GM21786 (cell line): ENCODE results near the gene TRIP13.
"Not testable (repeated sequence)": the region's sequence is repeated elsewhere in the genome, so short reads cannot be mapped to it uniquely, and the experiment has no call there.

Source experiments
- ATAC-seq: cut with Tn5 transposase; IDR thresholded peaks from one replicate; pipeline ENCODE4 v1.9.1; 2021; ENCODE audit not compliant: unreplicated experiment

Gene TRIP13, protein sequence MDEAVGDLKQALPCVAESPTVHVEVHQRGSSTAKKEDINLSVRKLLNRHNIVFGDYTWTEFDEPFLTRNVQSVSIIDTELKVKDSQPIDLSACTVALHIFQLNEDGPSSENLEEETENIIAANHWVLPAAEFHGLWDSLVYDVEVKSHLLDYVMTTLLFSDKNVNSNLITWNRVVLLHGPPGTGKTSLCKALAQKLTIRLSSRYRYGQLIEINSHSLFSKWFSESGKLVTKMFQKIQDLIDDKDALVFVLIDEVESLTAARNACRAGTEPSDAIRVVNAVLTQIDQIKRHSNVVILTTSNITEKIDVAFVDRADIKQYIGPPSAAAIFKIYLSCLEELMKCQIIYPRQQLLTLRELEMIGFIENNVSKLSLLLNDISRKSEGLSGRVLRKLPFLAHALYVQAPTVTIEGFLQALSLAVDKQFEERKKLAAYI

DNA sequence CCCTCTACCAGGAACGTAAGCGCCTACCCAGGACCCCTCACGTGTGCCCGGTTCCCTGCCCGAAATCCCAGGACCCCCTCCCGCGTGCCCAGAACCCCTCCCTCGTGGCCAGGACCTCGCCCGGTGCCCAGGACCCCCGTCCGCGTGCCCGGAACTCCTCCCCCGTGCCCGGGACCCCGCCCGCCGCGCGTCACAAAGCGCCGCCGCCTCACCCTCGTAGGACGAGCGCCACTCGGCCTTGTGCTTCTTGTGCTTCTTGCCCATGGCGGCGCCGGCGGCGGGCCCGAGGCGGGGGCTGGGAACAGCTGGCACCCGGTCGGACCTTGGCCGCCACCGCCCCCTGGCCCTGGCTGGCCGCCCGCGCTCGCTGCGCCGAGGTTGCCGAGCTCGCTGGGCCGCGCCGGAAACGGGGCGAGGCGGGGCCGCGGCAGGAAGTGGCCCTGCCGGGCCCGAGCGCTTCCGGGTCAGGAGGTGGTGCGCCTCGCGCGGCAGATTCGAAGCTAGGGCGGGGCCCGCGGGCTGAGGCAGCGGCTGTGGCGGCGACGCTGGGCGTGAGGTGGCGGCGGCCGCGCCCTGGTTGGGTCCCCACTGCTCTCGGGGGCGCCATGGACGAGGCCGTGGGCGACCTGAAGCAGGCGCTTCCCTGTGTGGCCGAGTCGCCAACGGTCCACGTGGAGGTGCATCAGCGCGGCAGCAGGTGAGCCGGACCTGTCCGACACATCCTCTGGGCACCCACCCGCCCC is at the start of gene TRIP13, which contains the start of gene BRD9:
TRIP13 (plus strand) TSS at position 491 of the 743 bp plus-strand sequence; CDS start at position 606, 115 bp downstream.
BRD9 (minus strand) TSS at position 408 of the 743 bp plus-strand sequence; CDS start at position 264, 144 bp downstream.
- ATAC-seq: peak; percentile 97

DNA sequence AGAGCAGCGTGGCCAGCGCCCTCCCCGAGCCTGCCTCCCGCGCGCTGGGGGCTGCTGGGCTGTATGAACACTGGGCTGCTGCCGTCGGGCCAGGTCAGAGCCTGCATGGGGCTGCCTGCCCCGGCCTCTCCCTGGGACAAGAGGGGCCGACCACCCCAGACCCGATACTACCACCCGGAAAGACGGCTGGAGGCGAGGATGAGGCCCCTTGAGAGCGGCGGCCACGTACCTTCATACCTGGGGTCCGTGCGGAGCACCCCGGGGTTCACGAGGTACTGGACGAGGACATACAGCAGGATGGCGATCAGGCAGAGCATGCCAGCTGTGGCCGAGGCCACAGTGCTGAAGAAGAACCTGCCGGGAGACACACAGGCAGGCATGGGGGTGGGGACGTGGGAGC is 49.3 kb upstream of the TRIP13 start:
- ATAC-seq: not testable (repeated sequence)

DNA sequence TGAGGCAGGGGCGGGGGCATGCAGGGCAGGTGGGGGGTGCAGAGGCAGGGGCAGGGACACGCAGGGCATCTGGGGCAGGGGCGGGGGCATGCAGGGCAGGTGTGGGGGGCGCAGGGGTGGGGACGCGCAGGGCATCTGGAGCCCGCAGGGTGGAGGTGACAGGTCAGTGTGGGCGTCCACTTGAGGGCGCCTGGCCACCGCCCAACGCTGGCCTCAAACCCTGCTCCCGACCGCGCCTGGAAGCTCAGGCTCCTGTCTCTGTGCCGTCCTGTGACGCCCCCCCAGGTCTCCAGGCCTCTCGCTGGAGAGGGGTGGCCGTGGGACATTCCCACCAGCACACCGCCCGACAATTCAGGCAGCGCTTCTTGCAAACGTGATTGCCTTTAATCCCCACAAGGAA is 48.8 kb upstream of the TRIP13 start:
- not testable (repeated sequence) for ATAC-seq

DNA sequence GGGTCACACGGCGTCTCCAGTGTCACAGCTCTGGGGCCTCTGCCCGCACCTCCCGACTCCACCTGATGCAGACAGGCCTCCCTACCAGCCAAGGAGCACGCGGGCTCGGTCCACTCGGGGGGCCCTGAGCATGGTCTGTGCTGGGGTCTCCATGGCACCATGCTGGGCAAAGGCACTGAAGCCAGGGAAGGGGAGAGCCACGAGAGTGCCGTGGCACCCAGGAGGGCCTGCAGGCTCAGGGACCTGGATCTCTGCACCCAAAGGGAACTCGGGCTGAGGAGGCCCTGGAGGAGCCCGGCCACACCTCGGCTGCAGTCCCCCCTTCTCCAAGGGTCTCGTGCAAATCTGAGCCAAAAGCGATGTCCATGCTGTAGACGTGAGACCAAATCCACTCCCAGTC is 48.3 kb upstream of the TRIP13 start:
- not testable (repeated sequence) for ATAC-seq

DNA sequence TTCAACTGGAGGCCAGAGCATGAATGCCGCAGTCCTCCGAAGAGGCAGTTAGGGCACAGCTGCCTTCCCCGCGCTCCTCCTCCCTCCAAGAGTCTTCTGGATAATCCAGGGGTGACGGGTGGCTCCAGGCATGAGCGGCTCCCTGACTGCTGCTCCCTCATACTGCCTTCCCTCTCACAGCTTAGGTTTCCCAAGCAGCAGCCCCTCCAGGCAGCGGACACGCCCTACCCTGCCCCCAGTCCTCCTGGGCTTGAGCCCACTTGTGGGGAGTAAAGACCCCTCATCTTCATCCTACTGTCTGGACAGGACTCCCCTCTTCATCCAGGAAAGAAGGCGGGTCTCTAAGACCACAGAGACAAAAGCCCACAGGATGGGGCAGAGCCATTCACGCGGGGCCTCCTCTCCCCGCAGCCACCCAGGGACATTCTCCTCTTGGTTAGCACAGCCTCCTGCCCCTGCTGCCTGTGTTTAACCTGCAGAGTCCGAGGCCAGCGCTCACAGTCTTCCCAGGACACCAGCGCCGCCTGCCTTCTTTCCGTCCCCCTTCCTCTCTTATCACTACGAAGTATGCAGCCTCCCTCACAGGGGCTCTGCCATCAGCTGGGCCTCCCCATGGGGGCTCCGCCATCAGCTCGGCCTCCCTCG is 47.5 kb upstream of the TRIP13 start:
- not testable (repeated sequence) for ATAC-seq

DNA sequence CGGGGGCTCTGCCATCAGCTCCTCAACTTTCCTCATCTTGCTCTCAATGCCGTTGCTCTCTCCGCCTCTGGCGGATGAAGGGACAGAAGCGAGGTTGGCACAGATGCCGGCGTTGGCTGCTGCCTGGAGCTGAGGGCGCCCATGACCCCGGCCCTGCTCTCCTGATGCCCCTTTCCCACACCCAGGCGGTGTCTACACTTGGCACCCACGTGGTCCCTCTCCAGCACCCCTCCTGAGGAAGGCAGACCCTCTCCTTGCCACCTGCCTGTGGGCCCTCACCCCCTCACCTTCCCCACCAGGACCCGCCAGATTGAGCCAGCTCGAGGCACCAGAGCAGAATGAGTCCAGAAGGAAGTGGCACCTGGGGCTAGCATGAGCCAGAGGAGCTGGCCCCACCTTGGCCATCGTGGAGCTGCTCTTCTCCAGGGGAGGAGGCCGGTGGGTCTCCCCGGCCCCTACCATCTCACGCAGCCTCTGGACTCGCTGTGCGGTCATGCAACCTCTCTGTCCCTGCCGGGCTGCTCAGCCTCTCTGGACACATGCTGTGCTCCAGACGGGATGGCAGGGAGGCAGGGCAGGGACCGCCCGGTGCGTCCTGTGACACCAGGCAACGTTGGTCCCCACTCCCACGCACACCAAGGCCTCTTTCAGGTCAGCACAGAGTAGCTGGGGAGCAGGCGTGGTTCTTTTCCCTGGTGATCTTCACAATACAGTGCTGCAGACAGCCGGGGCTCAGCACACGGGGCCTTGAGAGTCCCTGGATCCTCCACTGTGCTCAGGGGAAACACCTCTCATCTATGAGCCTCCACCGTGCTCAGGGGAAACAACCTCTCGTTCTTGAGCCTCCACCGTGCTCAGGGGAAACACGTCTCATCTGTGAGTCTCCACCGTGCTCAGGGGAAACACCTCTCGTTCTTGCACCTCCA is 46.7 kb upstream of the TRIP13 start:
- ATAC-seq: not testable (repeated sequence)

DNA sequence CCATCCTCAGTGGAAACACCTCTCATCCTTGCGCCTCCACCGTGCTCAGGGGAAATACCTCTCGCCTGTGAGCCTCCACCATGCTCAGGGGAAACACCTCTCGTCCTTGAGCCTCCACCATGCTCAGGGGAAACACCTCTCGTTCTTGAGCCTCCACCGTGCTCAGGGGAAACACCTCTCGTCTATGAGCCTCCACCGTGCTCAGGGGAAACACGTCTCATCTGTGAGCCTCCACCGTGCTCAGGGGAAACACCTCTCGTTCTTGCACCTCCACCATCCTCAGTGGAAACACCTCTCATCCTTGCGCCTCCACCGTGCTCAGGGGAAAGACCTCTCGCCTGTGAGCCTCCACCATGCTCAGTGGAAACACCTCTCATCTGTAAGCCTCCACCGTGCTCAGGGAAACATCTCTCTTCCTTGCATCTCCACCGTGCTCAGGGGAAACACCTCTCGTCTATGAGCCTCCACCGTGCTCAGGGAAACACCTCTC is 46.0 kb upstream of the TRIP13 start:
- not testable (repeated sequence) for ATAC-seq

DNA sequence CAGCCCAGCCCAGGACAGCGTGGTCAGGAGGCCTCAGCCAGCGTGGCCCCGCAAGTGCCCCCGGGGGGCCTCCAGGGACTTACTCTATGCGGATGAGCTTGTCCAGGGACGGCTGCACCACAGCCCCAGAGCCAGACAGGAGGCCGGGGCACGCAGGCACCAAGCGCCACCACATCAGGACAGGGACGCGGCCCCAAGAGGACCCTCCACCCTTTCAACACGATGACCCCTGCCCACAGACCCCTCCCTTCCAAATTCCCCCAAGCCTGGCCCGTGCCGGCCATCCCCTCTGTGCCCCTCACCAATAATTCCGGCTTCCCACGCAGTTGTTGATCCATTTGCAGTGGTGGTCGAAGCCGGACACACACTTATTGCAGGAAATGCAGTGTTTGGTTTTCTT is 45.5 kb upstream of the TRIP13 start:
- ATAC-seq: not testable (repeated sequence)

DNA sequence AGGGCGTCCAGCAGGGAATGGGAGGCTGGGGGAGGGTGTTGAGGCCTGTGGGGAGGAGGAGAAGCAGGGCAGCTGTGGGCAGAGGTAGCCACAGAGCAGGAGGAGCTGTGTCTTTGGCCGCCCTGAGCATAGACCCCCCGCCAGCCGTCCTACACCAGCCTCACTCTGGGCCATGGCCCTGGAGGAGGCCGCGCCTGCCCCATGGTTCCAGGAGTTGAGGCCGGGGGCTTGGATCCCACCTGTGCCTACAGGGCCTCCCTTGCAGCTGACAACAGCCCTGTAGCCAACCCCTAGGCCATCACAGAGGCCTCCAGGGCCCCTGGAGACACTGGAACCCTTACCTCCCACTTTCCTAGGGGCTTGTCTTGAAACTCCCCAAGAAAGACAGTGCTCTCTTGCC is 44.9 kb upstream of the TRIP13 start:
- ATAC-seq: not testable (repeated sequence)

DNA sequence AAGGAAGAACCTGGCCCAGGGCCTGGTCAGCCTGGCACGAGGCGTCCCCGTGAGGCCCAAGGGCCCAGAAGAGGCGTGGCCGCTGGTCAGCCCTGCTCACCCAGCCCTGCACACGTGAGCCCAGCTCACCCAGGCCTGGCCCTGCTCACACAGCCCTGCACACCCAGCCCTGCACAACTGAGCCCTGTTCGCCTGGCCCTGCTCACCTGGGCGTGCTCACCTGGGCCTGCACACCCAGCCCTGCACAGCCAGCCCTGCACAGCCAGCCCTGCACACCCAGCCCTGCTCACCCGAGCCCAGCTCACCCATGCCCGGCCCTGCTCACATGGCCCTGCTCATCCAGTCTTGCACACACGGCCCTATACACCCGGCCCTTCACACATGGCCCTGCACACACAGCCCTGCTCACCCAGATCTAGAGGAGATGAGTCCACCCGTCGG is 44.0 kb upstream of the TRIP13 start:
- ATAC-seq: no peak

DNA sequence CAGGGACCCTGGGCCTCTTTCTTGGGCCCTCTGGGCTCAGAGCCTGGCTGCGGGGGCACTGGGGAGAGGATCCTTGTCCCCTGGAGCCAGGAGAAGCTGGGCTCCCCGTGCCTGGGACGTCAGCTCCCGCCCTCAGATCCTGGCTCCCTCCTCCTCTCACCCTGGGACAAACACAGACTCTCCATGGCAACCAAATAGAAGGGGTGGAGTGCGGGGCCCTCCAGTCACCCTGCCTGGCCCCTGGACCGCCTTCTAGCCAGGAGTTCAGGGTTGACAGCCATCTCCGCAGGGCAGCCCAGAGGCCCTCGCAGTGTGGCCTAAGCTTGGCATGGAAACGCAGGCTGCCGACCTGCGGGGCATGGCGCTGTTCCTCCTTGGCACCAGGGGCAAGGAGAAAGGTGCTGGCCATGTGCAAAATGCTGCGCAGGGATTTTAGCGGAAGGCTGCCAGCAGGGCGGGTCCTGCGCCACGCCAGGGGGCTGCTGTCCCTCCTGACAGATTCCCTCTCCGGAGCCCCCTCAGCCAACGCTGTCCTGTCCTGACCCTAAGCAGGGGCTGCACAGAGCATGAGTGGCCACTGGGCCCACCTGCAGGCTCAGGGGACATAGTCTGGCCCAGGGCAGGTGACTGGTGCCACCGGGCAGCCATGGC is 42.9 kb upstream of the TRIP13 start:
- no peak for ATAC-seq

DNA sequence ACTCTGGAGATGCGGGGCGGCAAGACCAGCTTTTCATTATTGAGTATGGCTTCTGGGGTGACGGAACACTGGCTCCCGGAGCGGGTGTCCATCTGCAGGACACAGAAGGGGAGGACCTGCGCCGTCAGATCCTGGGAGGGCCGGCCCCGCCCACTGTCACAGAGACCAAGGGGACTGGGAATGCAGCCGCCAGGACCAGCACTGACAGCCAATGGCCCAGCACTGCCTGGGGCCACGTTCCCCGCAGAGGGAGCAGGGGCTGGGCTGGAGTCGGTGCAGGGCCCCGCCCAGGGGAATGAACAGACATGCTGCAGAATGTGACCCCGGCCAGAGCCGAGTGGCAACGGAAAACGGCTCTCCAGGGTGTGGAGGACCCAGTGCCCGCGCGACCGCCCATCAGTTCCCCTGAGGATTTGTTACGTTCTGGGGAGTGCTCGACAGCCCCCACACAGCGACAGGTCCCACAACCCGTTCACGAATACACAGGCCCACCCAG is 42.1 kb upstream of the TRIP13 start, which contains the start of gene ZDHHC11:
ZDHHC11 (minus strand) TSS at position 476 of the 496 bp plus-strand sequence; CDS start at position 92, 384 bp downstream.
- no peak for ATAC-seq

DNA sequence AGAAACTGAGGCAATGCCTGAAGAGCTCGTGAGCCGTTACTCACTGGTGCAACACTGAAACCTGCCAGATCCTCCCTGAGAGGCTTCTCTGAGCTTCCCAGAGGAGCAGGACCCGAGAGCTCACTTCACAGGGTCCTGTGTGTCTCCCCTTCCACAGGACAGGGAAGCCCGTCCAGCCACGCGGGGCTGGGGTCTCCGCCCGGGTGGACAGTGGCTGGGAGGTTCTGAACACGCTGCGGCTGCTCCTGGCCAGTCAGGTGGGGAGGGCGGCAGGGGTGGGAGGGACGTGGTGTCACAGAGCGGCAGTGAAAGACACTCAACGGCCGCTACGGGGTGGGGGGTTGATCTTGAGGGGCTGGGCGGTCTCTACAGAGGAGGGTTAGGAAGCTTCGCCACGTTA is 41.6 kb upstream of the TRIP13 start:
- ATAC-seq: no peak

DNA sequence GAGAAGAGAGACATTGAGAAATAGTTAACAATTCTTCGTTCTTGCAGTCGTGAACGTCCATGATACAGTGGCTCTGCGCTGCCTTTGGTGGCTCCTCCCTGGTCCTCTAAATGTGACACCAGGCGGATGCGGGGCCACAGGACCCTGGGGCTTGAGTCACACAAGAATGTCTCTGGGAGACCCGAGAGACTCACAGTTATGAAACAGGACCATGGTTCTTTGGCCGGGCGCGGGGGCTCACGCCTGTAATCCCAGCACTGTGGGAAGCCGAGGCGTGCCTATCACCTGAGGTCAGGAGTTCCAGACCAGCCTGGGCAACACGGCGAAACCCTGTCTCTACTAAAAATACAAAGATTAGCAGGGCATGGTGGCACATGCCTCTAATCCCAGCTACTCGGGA is 41.1 kb upstream of the TRIP13 start:
- ATAC-seq: no peak

DNA sequence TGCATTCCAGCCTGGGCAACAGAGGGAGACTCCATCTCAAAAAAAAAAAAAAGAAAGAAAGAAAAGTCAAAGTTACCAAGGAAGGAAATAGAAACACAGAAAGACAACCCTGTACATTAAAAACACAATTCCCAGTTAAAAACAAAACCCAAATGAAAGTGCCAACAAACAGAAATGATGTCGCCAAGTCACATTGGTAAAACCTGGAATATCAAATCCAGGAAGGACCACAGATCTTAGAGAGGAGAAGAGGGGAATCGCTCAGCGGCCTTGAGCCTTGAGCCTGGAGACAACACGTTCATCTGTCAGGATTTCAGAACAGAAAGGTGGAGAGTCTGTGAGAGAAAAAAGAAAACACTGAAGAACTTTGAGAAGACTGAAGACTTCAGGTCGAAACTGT is 40.7 kb upstream of the TRIP13 start:
- no peak for ATAC-seq

DNA sequence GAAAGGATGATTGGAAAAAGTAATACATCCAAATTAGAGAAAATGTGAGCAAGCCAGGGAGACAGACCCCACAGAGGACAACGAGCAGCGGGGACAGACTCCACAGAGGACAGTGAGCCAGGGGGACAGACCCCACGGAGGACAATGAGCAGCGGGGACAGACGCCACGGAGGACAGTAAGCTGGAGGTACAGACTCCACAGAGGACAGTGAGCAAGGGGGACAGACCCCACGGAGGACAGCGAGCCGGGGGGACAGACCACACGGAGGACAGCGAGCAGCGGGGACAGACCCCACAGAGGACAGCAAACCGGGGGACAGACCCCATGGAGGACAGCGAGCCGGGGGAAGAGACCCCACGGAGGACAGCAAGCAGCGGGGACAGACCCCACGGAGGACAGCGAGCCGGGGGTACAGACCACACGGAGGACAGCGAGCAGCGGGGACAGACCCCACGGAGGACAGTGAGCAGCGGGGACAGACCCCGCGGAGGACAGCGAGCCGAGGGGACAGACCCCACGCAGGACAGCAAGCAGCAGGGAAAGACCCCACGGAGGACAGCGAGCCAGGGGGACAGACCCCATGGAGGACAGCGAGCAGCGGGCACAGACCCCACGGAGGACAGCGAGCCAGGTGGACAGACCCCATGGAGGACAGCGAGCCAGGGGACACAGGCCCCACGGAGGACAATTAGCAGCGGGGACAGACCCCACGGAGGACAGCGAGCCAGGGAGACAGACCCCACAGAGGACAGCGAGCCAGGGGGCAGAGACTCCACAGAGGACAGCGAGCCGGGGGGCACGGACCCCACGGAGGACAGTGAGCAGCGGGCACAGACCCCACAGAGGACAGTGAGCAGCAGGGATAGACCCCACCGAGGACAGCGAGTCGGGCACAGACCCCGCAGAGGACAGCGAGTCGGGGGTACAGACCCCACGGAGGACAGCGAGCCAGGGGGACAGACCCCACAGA is 40.0 kb upstream of the TRIP13 start:
- no peak for ATAC-seq

DNA sequence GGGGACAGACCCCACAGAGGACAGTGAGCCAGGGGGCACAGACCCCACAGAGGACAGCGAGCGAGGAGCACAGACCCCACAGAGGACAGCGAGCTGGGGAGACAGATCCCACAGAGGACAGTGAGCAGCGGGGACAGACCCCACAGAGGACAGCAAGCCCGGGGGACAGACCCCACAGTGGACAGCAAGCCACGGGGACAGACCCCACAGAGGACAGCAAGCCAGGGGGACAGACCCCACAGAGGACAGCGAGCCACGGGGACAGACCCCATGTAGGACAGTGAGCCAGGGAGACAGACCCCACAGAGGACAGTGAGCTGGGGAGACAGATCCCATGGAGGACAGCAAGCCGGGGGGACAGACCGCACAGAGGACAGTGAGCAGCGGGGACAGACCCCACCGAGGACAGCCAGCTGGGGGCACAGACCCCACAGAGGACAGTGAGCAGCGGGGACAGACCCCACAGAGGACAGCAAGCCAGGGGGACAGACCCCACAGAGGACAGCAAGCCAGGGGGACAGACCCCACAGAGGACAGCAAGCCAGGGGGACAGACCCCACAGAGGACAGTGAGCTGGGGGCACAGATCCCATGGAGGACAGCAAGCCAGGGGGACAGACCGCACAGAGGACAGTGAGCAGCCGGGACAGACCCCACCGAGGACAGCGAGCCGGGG is 39.1 kb upstream of the TRIP13 start:
- ATAC-seq: not testable (repeated sequence)

DNA sequence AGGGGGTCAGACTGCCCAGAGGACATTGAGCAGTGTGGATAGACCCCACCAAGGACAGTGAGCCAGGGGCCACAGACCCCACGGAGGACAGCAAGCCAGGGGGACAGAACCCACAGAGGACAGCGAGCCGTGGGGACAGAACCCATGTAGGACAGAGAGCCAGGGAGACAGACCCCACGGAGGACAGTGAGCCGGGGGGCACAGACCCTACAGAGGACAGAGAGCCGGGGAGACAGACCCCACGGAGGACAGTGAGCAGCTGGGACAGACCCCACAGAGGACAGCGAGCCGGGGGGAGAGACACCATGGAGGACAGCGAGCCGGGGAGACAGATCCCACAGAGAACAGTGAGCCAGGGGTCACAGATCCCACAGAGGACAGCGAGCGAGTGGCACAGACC is 38.5 kb upstream of the TRIP13 start:
- no peak for ATAC-seq
